NCI-H2107 treated with DMSO at 0.1 percent for 48 hours (cell line): ENCODE results near the gene ACOT8.
A peak's percentile ranks its signal among the peaks of the same experiment; 100 is the strongest.
"Not testable (repeated sequence)": the region's sequence is repeated elsewhere in the genome, so short reads cannot be mapped to it uniquely, and the experiment has no call there.

Experiments used
- DNase-seq: peaks from one replicate; lab custom pipeline; 2025; ENCODE audit not compliant: unreplicated experiment; lab: John Stamatoyannopoulos, UW

Gene ACOT8

GRCh38 chr20:45857114-45857881, at the start of gene ACOT8, which contains the start of gene ZSWIM3:
ACOT8 (minus strand) TSS chr20:45857392; CDS start chr20:45857315, 77 bp downstream.
ZSWIM3 (plus strand) TSS chr20:45857614; CDS start chr20:45857826, 212 bp downstream.
- peak; percentile 97 for DNase-seq

GRCh38 chr20:45905505-45906079, 48.4 kb upstream of the ACOT8 start:
- no peak for DNase-seq

GRCh38 chr20:45904583-45905504, 47.7 kb upstream of the ACOT8 start:
- no peak for DNase-seq

GRCh38 chr20:45902199-45902701, 45.1 kb upstream of the ACOT8 start:
- DNase-seq, result no peak

DNA sequence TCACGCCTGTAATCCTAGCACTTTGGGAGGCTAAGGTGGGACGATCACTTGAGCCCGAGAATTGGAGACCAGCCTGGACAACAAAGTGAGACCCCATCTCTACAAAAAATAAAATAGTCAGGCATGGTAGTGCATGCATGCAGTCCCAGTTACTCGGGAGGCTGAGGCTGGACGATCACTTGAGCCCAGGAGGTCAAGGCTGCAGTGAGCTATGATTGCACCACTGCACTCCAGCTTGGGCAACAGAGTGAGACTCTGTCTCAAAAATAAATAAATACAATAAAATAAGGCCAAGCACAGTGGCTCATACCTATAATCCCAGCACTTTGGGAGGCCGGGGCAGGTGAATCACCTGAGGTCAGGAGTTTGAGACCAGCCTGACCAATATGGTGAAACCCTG, 44.1 kb upstream of the ACOT8 start:
- DNase-seq, result not testable (repeated sequence)

DNA sequence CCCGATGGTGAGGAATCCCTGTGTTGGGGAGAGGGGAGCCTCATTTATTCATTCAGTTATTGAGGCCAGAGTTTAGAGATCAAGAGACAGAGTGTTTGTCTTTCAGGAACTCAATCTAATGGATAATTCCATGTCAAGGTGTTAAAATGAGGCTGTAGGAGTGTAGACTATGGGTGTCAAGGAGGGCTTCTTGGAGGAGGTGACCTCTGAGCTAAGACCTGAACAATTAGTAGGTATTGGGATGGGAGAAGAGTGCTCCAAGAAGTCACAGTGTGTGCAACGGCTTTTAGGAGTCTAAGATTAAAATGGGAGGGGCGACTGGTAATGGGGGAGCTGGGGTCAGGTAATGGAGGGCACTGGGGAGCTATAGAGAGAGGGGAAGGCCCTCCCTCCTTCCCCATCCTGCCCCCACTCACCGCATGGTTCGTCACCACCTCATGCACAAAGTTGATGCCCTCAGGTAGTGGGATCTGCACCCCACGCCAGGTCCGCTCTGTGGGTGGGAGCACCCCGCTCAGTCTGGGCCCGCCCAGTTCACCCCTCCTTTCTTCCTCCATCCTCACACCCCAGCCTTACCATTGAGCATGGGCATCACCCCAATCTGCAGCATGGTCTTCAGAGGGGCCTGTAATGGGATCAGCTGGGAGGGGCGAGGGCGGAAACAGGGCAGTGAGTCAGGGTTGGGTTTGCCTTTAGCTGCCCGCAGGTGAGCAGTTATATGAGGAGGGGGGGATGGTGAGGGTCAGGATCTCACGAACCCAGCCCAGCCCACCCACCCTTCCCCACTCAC, 42.0 kb upstream of the ACOT8 start:
- no peak for DNase-seq

- no peak for DNase-seq
Observed at GRCh38 chr20:45898285-45898684, 41.1 kb upstream of the ACOT8 start.

DNA sequence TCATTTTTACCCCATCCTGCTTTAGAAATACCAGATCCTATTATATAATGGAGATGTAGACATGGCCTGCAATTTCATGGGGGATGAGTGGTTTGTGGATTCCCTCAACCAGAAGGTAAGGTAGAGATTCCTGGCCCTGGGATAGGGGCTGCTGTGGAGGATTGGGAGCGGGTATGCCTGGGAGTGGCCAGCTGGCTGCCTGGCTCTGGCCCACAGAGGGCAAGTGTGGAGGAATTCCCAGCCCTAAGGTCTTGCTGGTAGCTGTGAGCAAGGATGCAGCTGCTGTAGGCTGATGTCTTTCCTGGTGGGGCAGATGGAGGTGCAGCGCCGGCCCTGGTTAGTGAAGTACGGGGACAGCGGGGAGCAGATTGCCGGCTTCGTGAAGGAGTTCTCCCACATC, 40.5 kb upstream of the ACOT8 start:
- no peak for DNase-seq

GRCh38 chr20:45897289-45897688, 40.1 kb upstream of the ACOT8 start:
- DNase-seq, result no peak

DNA sequence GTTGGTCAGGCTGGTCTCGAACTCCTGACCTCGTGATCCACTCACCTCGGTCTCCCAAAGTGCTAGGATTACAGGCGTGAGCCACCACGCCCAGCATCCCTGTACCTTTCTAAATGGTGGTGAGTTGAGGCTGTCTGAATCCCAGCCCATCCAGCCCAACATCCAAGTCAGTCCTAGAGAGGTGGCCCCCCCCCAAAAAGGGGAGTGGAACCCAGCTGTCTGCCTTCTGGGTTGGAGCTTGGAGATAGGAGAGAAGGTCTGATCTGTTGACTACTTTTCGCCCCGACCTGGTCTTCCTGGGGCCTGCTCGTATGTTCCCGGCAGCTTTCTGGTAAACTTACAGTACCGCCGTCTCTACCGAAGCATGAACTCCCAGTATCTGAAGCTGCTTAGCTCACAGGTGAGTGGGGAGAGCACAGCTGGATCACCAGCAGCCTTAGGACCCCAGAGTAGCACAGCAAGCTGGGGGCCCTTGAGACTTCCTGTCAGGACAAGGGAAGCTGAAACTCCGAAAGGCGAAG, 39.5 kb upstream of the ACOT8 start:
- DNase-seq, result no peak

- no peak for DNase-seq
Observed at GRCh38 chr20:45894797-45895196, 37.6 kb upstream of the ACOT8 start.

DNA sequence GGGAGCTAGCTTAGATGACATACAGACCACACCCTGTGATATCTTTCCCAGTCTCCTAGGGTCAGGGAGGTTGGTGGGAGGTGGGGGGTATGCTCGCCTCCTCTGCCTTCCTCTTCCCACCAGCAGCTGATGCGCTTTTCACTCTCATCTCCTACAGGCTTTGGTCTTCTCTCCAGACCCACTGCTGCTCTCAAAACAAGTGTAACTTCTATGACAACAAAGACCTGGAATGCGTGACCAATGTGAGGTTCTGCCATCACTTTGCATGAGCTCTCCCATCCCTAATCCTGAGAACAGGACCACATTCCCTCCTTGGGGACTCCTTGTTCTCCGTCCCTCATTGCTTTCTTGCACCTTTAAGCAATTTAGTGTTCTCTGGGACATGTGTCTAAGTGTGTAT, 36.6 kb upstream of the ACOT8 start:
- DNase-seq, result no peak

DNA sequence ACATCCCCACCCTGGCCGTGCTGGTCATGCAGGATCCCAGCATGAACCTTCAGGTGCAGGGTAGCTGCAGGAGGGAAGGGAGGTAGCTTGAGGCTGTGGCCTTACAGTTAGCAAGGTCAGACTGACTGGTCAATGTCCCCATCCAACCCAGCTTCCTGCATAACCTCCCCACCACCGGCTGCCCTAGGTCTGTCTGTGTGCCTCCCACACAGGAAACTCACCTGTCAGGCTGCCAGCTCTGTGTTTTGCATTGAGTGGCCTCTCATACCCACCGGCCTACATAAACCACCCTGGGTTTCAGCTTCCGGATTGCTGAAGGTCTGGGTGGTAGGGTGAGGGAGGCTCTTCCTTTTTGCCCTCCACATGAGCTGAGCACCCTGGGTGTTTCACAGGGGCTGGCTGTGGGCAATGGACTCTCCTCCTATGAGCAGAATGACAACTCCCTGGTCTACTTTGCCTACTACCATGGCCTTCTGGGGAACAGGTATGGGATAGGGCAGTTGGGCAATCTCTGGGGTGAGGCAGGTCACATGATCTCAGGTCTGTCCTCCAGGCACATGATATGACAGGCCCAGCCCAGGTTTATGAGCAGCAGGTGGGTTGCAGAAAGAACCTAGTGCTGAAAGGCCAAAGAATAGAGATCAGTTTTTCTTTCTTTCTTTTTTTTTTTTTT, 35.8 kb upstream of the ACOT8 start:
- no peak for DNase-seq

DNA sequence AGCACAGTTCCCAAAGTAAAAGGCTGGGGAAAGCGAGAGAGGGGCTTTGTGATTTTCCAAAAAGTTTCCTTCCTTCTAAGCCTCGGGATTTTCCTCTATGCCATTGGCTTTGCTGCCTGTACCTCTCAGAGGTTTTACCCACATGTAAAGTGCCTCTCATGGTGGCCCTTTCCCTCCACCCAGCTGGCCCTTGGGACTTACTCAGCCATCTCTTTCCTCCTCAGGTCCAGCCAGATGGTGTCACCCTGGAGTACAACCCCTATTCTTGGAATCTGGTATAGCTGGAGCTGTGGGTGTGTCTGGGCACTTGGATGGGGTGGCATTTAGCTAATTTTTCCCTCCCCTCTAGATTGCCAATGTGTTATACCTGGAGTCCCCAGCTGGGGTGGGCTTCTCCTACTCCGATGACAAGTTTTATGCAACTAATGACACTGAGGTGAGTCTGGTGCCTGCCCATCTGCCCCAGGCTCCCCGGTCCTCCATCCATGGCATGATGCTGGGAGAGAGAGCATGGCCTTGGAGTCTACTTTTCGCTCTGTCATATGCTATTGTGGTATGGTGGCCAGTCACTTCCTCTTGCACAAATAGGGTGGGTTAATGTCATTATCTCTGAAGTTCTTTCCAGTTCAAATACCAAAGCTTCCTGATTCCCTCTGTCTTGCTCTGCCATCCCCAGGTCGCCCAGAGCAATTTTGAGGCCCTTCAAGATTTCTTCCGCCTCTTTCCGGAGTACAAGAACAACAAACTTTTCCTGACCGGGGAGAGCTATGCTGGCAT, 35.0 kb upstream of the ACOT8 start:
- DNase-seq, result no peak

DNA sequence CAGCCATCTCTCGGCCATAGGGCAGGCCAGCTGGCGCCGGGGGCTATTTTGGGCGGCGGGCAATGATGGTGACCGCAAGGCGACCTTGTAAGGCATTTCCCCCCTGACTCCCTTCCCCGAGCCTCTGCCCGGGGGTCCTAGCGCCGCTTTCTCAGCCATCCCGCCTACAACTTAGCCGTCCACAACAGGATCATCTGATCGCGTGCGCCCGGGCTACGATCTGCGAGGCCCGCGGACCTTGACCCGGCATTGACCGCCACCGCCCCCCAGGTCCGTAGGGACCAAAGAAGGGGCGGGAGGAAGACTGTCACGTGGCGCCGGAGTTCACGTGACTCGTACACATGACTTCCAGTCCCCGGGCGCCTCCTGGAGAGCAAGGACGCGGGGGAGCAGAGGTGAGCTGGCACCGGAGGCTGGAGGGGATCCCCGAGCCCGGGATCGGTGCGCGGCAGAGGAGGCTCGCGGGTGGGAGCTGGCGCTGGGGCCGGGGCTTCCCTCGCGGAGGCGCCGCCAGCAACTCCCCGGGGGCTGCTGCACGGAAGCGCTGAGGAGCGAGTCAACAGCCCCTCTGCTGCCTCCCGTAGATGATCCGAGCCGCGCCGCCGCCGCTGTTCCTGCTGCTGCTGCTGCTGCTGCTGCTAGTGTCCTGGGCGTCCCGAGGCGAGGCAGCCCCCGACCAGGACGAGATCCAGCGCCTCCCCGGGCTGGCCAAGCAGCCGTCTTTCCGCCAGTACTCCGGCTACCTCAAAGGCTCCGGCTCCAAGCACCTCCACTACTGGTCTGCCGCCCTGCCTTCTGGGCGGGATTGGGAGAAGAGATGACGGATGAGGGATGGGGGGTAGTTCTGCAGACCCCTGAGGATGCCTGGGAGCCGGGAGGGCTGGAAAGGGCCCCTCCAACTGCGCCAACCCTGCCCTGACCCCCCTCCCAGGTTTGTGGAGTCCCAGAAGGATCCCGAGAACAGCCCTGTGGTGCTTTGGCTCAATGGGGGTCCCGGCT, 34.1 kb upstream of the ACOT8 start, which contains the start of the genes CTSA and NEURL2:
Gene CTSA, plus strand, starts transcription at position 351 of the 999 bp plus-strand sequence. Its CDS starts 234 bp downstream, at position 585.
Gene NEURL2, minus strand, starts transcription at position 224 of the 999 bp plus-strand sequence. Its CDS starts 217 bp downstream, at position 7.
- DNase-seq, result no peak

DNA sequence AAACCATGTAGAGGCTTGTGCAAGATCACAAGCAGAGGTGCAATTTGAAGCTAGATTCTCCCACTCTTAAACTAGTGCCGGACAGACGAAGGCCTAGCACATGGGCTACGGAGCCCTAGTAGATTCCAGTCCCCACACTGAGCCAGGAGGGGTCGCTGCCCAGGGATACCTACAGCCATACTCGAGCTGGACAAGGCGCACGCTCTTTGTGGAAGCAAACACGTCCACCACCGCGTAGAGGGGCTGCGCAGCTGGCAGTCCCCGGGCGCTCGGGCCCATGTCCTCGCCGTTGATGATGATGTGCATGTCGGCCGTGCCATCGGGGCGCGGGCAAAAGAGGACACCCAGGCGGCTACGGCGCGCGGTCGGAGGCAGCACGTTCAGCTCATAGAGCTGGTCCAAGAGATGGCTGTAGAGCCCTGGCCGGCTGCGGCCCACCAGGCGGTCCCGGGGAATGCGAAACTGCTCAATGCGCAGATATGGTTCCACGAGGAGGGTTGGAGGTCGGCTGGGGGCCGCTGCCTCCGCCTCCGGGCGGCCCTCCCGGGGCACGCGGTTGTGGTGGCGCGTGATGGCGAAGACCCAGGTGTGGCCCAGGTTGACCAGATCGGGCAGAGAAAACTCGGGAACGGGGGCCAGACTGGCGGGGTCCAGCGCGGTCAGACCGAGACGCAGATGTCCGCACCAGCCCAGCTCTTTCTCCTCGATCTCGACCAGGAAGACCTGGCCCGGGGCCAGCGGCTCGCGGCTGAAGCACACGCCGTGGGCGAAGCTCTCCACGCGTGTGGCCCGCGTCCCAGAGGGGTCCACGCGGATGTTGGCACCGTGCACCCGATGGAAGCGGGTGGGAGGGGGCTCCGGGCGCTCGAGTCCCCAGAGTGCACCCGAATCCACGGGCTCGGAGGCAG, 33.1 kb upstream of the ACOT8 start:
- no peak for DNase-seq

- DNase-seq, result no peak
Observed at GRCh38 chr20:45888681-45889080, 31.5 kb upstream of the ACOT8 start.
